LoVo (cell line): ENCODE data around the gene TRAK2.

Experiments
- DNase-seq: peaks from one replicate; pipeline ENCODE4 v3.0.0-alpha.2; 2016; ENCODE audit warnings: low spot score

TRAK2 gene

GRCh38 chr2:201363857-201364560 is 87.2 kb downstream of the TRAK2 start:
- peak; percentile 44 for DNase-seq

DNA sequence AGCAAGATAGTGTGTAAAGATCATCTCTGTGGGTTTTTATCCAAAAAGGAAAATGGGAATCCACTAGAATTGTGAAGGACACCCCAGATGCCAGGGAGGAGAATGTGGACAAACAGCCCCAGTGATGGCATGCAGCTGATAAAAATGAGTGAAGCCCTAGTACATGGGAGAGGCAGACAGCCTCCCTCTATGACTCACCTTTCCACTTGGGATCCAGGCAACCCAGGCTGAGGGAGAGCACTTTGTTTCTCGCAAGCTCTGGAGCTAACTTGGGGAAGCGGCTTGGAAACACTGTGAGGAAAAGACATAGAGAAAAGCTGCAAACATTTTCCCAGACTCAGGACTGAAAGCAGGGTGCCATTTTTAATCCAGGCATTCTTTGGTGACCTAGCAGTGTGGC is 88.9 kb downstream of the TRAK2 start:
- no peak for DNase-seq

GRCh38 chr2:201361078-201361733 is 90.1 kb downstream of the TRAK2 start:
- no peak for DNase-seq

DNA sequence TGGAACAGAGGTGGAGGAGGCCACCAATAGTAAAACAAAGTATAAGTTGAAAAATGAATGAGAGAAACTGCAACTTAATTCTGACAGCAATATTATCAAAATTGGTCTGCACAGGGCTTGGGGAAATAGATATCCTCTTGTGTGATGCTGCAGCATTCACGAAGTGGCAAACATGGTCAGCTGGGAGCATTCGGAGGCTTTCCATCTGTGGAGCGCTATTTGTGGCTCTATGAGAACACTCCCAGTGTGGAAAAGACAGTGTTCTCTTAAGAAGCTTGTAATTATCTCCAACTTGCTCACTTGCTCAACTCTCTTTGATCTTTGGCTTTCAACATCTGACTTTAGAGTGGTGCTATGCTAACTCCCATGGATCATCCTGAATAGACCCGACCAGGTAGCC is 91.0 kb downstream of the TRAK2 start:
- no peak for DNase-seq

DNA sequence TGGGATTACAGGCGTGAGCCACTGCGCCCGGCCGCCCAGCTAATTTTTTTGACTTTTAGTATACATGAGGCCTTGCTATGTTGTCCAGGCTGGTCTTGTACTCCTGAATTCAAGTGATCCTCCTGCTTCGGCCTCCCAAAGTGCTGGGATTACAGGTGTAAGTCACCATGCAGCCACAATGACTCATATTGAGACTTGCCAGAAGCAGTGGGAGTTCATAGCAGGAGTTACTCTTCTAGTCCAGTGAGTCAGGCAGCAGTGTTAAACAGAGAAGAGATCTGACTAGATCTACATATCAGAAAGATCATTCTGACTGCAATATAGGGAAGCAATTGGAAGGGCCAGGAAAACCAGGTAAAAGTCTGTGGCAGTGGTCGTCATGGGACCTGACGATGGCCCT is 92.6 kb downstream of the TRAK2 start:
- DNase-seq = no peak

- no peak for DNase-seq
Observed at GRCh38 chr2:201357221-201357620, 94.0 kb downstream of the TRAK2 start, which contains the start of gene FLACC1. Gene FLACC1, minus strand, starts transcription at chr2:201357345. Its CDS starts 5,941 bp downstream, at chr2:201351404.

- no peak for DNase-seq
Observed at GRCh38 chr2:201353116-201353515, 98.1 kb downstream of the TRAK2 start.

GRCh38 chr2:201350879-201351278 is 100.4 kb downstream of the TRAK2 start:
- no peak for DNase-seq

GRCh38 chr2:201349601-201350000 is 101.7 kb downstream of the TRAK2 start:
- DNase-seq = no peak

DNA sequence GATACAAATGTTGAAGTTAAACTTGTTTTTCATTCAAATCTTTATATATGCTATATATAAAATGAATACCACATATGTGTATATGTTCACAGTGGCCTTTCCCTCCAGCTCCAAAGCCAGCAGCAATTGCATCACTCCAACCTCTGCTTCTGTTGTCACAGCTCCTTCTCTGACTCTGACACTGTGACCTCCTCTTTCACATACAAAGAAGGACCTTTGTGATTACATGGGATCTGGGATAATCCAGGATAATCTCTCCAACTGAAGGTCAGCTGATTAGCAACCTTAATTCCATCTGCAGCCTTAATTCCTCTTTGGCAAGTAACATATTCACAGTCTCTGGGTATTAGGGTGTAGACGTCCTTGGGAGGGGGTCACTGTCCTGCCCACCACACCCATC is 102.5 kb downstream of the TRAK2 start:
- no peak for DNase-seq

DNA sequence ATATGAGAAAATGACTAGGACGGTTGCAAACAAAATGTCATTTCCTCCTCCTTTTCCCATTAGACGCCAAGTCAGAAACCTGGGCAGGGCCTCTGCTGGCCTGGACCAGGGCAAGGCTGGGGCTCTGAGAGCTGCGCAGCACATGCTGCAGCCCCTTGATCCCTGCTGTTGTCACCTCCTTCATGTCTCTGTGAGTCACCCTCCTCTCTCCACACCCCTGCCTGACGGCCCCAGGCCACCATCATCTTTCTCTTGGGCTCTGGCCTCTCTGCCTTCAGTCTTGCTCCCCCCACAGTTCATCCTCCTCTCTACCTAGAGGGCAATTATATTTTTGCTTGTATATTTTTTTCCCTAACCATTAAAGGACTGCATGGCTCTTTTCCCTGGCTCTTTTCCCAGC is 104.1 kb downstream of the TRAK2 start:
- DNase-seq = no peak

GRCh38 chr2:201345625-201346213 is 105.5 kb downstream of the TRAK2 start:
- DNase-seq = no peak

DNA sequence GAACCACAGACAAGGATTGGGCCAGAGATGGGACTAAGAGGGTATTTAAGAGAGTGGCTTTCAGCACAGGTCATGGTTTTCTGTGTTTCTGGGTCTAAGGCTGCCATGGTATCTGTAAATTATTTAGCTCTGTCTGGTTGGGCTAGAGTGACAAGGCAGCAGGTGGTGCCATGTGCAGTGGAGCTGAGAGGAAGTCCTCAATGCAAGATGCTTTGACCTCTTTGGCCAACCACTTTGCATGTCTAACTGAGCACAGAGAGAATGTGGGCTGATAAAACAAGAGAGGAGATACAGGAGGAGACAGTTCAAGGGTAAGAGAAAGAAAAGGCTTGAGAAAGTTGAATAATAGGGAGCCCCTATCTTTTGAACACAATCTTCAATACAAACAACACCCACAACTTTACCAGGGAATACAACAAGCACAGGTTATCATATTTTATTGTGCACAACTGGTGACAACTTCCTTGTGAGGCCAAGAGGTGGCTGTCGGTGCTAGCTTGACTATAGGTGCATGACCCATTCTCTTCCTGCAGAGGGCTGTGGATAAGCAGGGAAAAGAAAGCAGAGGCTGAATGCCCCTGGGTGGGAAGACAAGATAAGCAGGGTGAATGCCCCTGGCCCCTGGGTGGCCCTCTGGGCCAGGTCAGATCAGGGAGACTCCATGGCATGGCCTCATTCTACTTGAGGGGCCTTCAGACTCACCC is 106.4 kb downstream of the TRAK2 start:
- DNase-seq = no peak

DNA sequence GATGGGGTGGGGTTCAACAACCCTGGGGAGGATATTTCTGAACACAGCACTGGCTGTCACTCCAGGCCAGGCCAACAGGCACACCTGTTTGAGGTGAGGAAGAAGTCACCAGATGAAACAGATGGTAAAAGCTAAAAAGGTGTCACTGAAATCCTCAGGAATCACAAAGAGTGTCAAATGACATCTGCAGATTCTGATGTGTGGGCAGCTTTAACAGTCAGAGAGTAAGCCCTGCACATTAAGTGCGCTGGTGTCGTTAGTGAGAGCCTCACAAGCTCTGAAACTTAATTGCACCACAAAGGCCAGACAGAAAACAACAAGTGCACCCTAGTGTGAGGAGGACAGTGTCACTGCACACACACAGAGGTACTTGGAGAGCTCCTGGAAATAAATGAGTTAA is 107.7 kb downstream of the TRAK2 start:
- DNase-seq = no peak

- DNase-seq = no peak
Observed at GRCh38 chr2:201342923-201343322, 108.3 kb downstream of the TRAK2 start.

DNA sequence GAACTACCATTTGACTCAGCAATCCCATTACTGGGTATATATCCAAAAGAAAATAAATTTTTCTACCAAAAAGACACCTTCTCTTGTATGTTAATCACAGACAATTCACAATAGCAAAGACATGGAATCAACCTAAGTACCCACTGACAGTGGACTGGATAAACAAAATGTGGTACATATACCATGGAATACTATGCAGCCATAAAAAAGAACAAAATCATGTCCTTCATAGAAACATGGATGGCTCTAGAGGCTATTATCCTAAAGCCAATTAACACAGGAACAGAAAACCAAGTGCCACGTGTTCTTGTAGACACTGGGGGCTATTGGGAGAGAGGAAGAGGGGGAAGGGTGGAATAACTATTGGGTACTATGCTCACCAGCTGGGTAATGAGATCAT is 121.8 kb downstream of the TRAK2 start:
- DNase-seq = no peak

DNA sequence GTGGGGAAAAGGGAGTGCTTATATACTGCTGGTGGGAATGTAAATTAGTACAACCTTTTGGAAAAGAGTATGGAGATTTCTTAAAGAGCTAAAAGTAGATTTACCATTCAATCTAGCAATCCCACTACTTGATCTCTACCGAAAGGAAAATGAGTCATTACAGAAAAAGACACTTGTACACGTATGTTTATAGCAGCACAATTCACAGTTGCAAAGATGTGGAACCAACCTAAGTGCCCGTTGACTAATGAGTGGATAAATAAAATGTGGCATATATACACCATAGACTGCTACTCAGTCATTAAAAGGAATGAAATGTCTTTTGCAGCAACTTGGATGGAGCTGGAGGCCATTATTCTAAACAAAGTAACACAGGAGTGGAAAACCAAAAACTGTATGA is 123.6 kb downstream of the TRAK2 start:
- DNase-seq = no peak
